ENCODE data around the gene CFAP97D2.

- TF ChIP-seq GABPA (IDR thresholded peaks at IDR 0.05; ENCODE audit: low read depth) (no peak), RCOR1 (IDR thresholded peaks at IDR 0.05; ENCODE audit: low read length) (no peak), FOSL2 (IDR thresholded peaks at IDR 0.05; ENCODE audit: borderline replicate concordance, low read depth) (no peak), CTCF (IDR thresholded peaks at IDR 0.05) (no peak), POLR2AphosphoS5 (IDR thresholded peaks at IDR 0.05; ENCODE audit: low read depth, low read length) (no peak), MAX (IDR thresholded peaks at IDR 0.05; ENCODE audit: low read depth) (no peak)
Measured at GRCh38 chr13:114266241-114266640, 87.2 kb downstream of the CFAP97D2 start.
